ENCODE results near the gene CPAMD8. TPM values are rescaled to one million over a fixed set of nuclear protein-coding genes. Genes with fewer than 3 reads are reported as not detected.

The CPAMD8 gene
- total and polyA plus RNA-seq, 9 of the 15 experiments (the other 6 are each of a cell fraction or from before 2014, with no cell fraction given) = 0.20 to 2.1 (median 1.3) TPM

DNA sequence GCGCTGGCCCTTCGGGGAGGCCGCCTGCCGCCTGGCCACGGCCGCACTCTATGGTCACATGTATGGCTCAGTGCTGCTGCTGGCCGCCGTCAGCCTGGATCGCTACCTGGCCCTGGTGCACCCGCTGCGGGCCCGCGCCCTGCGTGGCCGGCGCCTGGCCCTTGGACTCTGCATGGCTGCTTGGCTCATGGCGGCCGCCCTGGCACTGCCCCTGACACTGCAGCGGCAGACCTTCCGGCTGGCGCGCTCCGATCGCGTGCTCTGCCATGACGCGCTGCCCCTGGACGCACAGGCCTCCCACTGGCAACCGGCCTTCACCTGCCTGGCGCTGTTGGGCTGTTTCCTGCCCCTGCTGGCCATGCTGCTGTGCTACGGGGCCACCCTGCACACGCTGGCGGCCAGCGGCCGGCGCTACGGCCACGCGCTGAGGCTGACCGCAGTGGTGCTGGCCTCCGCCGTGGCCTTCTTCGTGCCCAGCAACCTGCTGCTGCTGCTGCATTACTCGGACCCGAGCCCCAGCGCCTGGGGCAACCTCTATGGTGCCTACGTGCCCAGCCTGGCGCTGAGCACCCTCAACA lies 136.6 kb downstream of the CPAMD8 start (continued):
- no peak for TF ChIP-seq TSHZ1 (CRISPR knock-in tag; IDR thresholded peaks at IDR 0.05)
- TF ChIP-seq ZBTB26 (CRISPR knock-in tag; IDR thresholded peaks at IDR 0.05) = 0 out of 2 replicates have a peak, but pooled peaks have one; percentile 14
- no peak for TF ChIP-seq CREBBP (IDR thresholded peaks at IDR 0.05; ENCODE audit: low read depth, low read length)
- TF ChIP-seq CBX1 (IDR thresholded peaks at IDR 0.05; ENCODE audit: low read depth) = no peak
- TF ChIP-seq SUPT5H (IDR thresholded peaks at IDR 0.05) = peak; percentile 36; the same call in 1 of the 2 replicates
- TF ChIP-seq, protein P1, sequence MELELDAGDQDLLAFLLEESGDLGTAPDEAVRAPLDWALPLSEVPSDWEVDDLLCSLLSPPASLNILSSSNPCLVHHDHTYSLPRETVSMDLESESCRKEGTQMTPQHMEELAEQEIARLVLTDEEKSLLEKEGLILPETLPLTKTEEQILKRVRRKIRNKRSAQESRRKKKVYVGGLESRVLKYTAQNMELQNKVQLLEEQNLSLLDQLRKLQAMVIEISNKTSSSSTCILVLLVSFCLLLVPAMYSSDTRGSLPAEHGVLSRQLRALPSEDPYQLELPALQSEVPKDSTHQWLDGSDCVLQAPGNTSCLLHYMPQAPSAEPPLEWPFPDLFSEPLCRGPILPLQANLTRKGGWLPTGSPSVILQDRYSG (tag; conservative IDR thresholded peaks at IDR 0.05; ENCODE audit: low read depth) = peak; percentile 82
- no peak; the same call in 1 of the 2 replicates for TF ChIP-seq POLR2AphosphoS5 (IDR thresholded peaks at IDR 0.05; ENCODE audit: control insufficient read depth, insufficient read depth, low read depth, low read length)
- peak; percentile 55 for TF ChIP-seq MTA3 (IDR thresholded peaks at IDR 0.05; ENCODE audit: borderline replicate concordance)
- TF ChIP-seq, protein P2, sequence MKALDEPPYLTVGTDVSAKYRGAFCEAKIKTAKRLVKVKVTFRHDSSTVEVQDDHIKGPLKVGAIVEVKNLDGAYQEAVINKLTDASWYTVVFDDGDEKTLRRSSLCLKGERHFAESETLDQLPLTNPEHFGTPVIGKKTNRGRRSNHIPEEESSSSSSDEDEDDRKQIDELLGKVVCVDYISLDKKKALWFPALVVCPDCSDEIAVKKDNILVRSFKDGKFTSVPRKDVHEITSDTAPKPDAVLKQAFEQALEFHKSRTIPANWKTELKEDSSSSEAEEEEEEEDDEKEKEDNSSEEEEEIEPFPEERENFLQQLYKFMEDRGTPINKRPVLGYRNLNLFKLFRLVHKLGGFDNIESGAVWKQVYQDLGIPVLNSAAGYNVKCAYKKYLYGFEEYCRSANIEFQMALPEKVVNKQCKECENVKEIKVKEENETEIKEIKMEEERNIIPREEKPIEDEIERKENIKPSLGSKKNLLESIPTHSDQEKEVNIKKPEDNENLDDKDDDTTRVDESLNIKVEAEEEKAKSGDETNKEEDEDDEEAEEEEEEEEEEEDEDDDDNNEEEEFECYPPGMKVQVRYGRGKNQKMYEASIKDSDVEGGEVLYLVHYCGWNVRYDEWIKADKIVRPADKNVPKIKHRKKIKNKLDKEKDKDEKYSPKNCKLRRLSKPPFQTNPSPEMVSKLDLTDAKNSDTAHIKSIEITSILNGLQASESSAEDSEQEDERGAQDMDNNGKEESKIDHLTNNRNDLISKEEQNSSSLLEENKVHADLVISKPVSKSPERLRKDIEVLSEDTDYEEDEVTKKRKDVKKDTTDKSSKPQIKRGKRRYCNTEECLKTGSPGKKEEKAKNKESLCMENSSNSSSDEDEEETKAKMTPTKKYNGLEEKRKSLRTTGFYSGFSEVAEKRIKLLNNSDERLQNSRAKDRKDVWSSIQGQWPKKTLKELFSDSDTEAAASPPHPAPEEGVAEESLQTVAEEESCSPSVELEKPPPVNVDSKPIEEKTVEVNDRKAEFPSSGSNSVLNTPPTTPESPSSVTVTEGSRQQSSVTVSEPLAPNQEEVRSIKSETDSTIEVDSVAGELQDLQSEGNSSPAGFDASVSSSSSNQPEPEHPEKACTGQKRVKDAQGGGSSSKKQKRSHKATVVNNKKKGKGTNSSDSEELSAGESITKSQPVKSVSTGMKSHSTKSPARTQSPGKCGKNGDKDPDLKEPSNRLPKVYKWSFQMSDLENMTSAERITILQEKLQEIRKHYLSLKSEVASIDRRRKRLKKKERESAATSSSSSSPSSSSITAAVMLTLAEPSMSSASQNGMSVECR (CRISPR knock-in tag; IDR thresholded peaks at IDR 0.05) = peak; percentile 94
- no peak for TF ChIP-seq NEUROD1 (IDR thresholded peaks at IDR 0.05; ENCODE audit: borderline replicate concordance, low read depth, low read length, partially characterized antibody)
- TF ChIP-seq MYNN (IDR thresholded peaks at IDR 0.05) = no peak
- TF ChIP-seq MYNN (CRISPR knock-in tag; IDR thresholded peaks at IDR 0.05) = no peak
- TF ChIP-seq ZNF75A (CRISPR knock-in tag; IDR thresholded peaks at IDR 0.05) = no peak; the same call in 1 of the 2 replicates
- TF ChIP-seq ZNF12 (CRISPR knock-in tag; IDR thresholded peaks at IDR 0.05) = peak; percentile 47; the same call in 1 of the 2 replicates
- no peak; the same call in 1 of the 2 replicates for TF ChIP-seq ZNF274 (IDR thresholded peaks at IDR 0.05; ENCODE audit: borderline replicate concordance, low read depth, low read length)
- TF ChIP-seq FOXM1 (IDR thresholded peaks at IDR 0.05; ENCODE audit: low read depth) = no peak
- peak; percentile 87 for TF ChIP-seq FOXM1 (CRISPR knock-in tag; IDR thresholded peaks at IDR 0.05; ENCODE audit: low read depth)
- no peak; the same call in 1 of the 2 replicates for TF ChIP-seq ZNF561 (CRISPR knock-in tag; conservative IDR thresholded peaks at IDR 0.05)
